HEK293T (cell line): ENCODE data around the gene NDRG2.
"Not testable (repeated sequence)": the region's sequence is repeated elsewhere in the genome, so short reads cannot be mapped to it uniquely, and the experiment has no call there.

Source experiments
- CTCF ChIA-PET: fragments of 350-600 bp; formaldehyde crosslinking; extraction: SDS; loops from one replicate; lab custom pipeline; 2021; ENCODE audit warnings: antibody characterized with exemption, inconsistent platforms; lab: Yijun Ruan, JAX
- POLR2A ChIA-PET: fragments of 350-600 bp; formaldehyde crosslinking; extraction: SDS; loops from one replicate; lab custom pipeline; 2020; ENCODE audit warnings: antibody characterized with exemption, inconsistent platforms; lab: Yijun Ruan, JAX
- DNase-seq: peaks from one replicate; pipeline ENCODE4 v3.0.0; 2012; ENCODE audit warnings: mixed read lengths; ENCODE audit errors: extremely low spot score
- ARNT ChIP-seq: fragments of 450-650 bp; IDR thresholded peaks from 2 replicates; pipeline ENCODE4 v1.6.1; 2017; ENCODE audit warnings: mild to moderate bottlenecking
- BHLHE40 ChIP-seq: fragments of 450-650 bp; IDR thresholded peaks from 2 replicates; pipeline ENCODE4 v1.6.1; 2016; ENCODE audit warnings: mild to moderate bottlenecking, moderate library complexity, borderline replicate concordance
- CTBP1 ChIP-seq: fragments of 450-650 bp; IDR thresholded peaks from 2 replicates; pipeline ENCODE4 v1.6.1; 2016; ENCODE audit warnings: borderline replicate concordance
- ELF4 ChIP-seq: fragments of 450-650 bp; IDR thresholded peaks from 2 replicates; pipeline ENCODE4 v1.6.1; 2017; ENCODE audit warnings: antibody characterized with exemption
- FOXA1 ChIP-seq: fragments of 450-650 bp; IDR thresholded peaks from 2 replicates; pipeline ENCODE4 v1.6.1; 2016; ENCODE audit warnings: mild to moderate bottlenecking
- FOXK2 ChIP-seq: fragments of 450-650 bp; IDR thresholded peaks from 2 replicates; pipeline ENCODE4 v1.6.1; 2016; ENCODE audit warnings: mild to moderate bottlenecking
- FOXM1 ChIP-seq: fragments of 450-650 bp; IDR thresholded peaks from 2 replicates; pipeline ENCODE4 v1.6.1; 2017; ENCODE audit warnings: mild to moderate bottlenecking, borderline replicate concordance
- HDGF ChIP-seq: fragments of 450-650 bp; IDR thresholded peaks from 2 replicates; pipeline ENCODE4 v1.6.1; 2017; ENCODE audit warnings: antibody characterized with exemption, borderline replicate concordance
- L3MBTL2 ChIP-seq: fragments of 450-650 bp; conservative IDR thresholded peaks from 2 replicates; pipeline ENCODE4 v1.6.1; 2016; ENCODE audit warnings: mild to moderate bottlenecking
- LEF1 ChIP-seq: fragments of 450-650 bp; IDR thresholded peaks from 2 replicates; pipeline ENCODE4 v1.6.1; 2017; ENCODE audit warnings: mild to moderate bottlenecking, borderline replicate concordance
- NFRKB ChIP-seq: fragments of 450-650 bp; IDR thresholded peaks from 2 replicates; pipeline ENCODE4 v1.6.1; 2016; ENCODE audit warnings: mild to moderate bottlenecking, moderate library complexity
- SP1 ChIP-seq: fragments of 450-650 bp; IDR thresholded peaks from 2 replicates; pipeline ENCODE4 v1.6.1; 2017
- SUZ12 ChIP-seq: fragments of 450-650 bp; IDR thresholded peaks from 2 replicates; pipeline ENCODE4 v1.6.1; 2016; ENCODE audit warnings: mild to moderate bottlenecking
- TARDBP ChIP-seq: fragments of 450-650 bp; IDR thresholded peaks from 2 replicates; pipeline ENCODE4 v1.6.1; 2016
- ZNF384 ChIP-seq: fragments of 450-650 bp; IDR thresholded peaks from 2 replicates; pipeline ENCODE4 v1.6.1; 2016
- TF ChIP-seq, protein P1 (sequence below): fragments of 450-650 bp; IDR thresholded peaks from 2 replicates; pipeline ENCODE4 v1.6.1; 2016

The NDRG2 gene

DNA sequence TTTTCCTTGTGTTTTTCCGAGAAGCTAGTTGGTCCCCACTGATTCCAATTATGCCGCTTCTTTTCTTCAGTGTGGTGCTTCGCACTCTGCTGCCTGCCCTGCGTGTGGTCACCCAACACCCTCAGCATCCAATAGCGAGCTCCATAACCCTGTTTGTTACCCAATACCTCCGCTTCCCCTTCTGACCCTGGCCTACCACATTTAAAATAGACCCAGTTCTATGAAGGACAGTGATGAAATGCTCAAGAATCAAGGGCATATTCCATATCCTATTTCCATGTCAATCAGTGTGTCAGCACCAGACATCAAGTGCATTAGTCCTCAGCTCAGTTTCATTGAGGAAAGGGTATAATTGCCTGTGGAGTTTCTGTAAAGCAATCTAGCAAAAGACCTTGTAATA lies 9.5 kb downstream of the NDRG2 start:
- no peak for TF ChIP-seq TARDBP
- no peak for TF ChIP-seq HDGF
- no peak for TF ChIP-seq ARNT
- TF ChIP-seq, protein P1, sequence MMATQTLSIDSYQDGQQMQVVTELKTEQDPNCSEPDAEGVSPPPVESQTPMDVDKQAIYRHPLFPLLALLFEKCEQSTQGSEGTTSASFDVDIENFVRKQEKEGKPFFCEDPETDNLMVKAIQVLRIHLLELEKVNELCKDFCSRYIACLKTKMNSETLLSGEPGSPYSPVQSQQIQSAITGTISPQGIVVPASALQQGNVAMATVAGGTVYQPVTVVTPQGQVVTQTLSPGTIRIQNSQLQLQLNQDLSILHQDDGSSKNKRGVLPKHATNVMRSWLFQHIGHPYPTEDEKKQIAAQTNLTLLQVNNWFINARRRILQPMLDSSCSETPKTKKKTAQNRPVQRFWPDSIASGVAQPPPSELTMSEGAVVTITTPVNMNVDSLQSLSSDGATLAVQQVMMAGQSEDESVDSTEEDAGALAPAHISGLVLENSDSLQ = no peak
- TF ChIP-seq CTBP1 = no peak
- TF ChIP-seq NFRKB = no peak
- TF ChIP-seq SUZ12 = no peak
- no peak for TF ChIP-seq FOXK2
- no peak for TF ChIP-seq LEF1
- TF ChIP-seq ELF4 = no peak
- TF ChIP-seq BHLHE40 = no peak
- TF ChIP-seq L3MBTL2 = no peak
- DNase-seq = no peak
- CTCF ChIA-PET = interaction anchor here (0.6 to 4.7 kb wide), 26 partner anchors 8 to 250 kb away, joined by 3 to 98 read pairs (median 13); partner anchors contain the start of genes NDRG2, RNASE13 and SLC39A2
- POLR2A ChIA-PET = interaction anchor here (1.1 to 2.1 kb wide), 9 partner anchors 9 to 89 kb away, joined by 4 to 18 read pairs (median 7); partner anchors contain the start of genes ARHGEF40 and NDRG2

DNA sequence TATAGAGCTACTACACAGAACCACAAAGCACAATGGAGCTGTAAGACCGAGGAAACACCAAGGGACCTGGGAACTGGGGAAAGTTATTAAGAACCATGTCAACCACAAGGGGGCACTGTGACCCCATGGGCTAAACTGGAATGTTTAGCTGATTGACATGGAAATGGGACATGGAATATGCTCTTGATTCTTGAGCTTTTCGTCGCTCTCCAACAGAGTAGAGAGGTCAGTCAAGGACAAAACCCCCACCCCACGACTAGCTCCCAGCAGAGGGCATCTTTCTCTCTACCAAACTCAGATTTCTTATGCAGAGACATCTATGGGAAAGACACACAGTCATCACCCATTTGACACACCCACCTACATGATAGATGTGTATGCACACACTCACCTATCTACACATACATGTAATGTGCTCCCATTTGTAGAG lies 10.1 kb downstream of the NDRG2 start:
- CTCF ChIA-PET = interaction anchor here (0.6 to 4.7 kb wide), 28 partner anchors 9 to 362 kb away, joined by 3 to 98 read pairs (median 12); partner anchors contain the start of genes NDRG2, RNASE13 and SLC39A2
- POLR2A ChIA-PET = interaction anchor here (0.9 to 2.1 kb wide), 12 partner anchors 9 to 90 kb away, joined by 3 to 18 read pairs (median 6); partner anchors contain the start of genes ARHGEF40, NDRG2 and RNASE7
- peak; percentile 79 for DNase-seq
- TF ChIP-seq, protein P1 = peak; percentile 96
- no peak for TF ChIP-seq BHLHE40

DNA sequence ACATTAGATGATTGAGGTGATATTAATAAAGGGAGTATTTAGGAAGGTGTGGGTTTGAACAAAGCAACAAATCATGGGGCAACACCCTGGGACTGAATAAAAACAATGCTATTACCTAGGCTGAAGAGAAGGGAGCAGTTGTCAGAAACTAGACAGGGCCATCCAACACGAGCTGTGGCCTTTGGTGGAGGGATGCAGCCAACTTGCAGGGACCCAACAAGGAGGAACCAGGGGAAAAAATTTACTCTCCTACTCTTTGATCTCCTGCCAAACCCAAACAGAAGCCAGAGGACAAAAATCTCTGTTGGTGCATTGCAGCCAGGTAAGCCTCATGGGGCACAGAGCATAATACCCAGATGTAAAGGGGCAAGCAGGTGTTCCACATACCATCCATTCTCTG lies 13.7 kb downstream of the NDRG2 start:
- POLR2A ChIA-PET = interaction anchor here (1.3 kb wide), 1 partner anchor 40 kb away, joined by 4 read pairs; no protein-coding TSS in a partner anchor
- CTCF ChIA-PET = interaction anchor here (0.8 to 2.1 kb wide), 5 partner anchors 12 to 95 kb away, joined by 3 to 12 read pairs (median 3); partner anchors contain the start of gene SLC39A2
- no peak for TF ChIP-seq SUZ12
- no peak for TF ChIP-seq NFRKB
- TF ChIP-seq ZNF384 = no peak
- TF ChIP-seq, protein P1 = no peak
- no peak for TF ChIP-seq BHLHE40
- TF ChIP-seq FOXM1 = no peak
- TF ChIP-seq ELF4 = no peak
- no peak for TF ChIP-seq SP1
- no peak for DNase-seq

DNA sequence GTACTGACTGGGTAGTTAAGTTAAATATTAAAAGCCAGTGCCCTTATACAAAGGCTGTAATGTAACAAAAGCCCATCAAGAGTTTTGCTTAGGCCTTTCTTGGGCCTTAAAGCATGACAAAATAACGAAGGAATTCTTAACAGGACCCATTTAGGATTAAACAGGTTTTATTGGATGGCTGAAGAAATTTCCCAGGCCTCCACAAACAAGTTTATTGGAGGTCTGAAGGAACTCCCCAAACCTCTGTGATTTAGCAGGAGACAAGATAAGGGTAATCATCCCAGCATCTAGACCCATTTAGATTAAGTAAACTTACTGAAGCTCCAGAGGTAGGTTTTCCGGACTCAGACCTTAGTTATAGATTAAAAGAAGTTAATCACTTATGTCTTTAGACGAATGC lies 15.1 kb downstream of the NDRG2 start:
- POLR2A ChIA-PET, DNase-seq: not testable (repeated sequence)
- CTCF ChIA-PET = interaction anchor here (1.6 kb wide), 1 partner anchor 30 kb away, joined by 4 read pairs; no protein-coding TSS in a partner anchor

DNA sequence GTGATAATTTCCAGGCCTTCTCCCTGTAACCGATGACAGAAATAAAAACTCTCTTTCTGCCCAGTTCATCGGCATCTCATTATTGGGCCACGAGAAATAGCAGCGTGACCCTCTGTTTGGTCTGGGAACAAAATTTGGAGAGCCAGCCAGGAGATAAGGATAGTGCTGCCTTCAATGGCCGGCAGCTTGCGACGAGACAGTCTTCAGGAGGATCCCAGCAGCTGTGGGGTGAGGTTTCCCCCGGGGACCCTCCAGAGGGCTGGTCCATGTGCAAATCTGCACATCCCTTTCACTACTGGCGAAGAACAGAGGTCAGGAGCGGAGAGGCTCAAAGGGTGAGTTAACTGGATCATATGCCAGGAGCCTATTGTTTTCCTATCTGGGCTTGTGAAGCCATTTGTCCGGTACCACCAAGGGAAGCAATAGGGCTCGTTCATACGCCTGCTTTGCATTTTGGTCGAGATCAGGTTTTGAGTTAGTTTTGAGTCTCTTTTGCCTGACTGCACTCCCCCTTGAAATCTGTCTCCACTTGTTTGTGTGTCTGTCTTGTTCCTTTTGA lies 21.0 kb downstream of the NDRG2 start:
- ChIA-PET POLR2A (no interaction called here), CTCF (interaction anchor here (1.1 to 2.9 kb wide), 5 partner anchors 11 to 137 kb away, joined by 3 to 18 read pairs (median 5); partner anchors contain the start of gene ARHGEF40)
- TF ChIP-seq FOXA1 (no peak), BHLHE40 (no peak), FOXM1 (no peak), ELF4 (no peak), FOXK2 (no peak), ZNF384 (no peak), ARNT (no peak), NFRKB (no peak), SUZ12 (no peak), HDGF (no peak), TARDBP (no peak), SP1 (no peak), LEF1 (no peak), CTBP1 (no peak), L3MBTL2 (no peak)
- TF ChIP-seq, protein P1 = no peak
- no peak for DNase-seq

DNA sequence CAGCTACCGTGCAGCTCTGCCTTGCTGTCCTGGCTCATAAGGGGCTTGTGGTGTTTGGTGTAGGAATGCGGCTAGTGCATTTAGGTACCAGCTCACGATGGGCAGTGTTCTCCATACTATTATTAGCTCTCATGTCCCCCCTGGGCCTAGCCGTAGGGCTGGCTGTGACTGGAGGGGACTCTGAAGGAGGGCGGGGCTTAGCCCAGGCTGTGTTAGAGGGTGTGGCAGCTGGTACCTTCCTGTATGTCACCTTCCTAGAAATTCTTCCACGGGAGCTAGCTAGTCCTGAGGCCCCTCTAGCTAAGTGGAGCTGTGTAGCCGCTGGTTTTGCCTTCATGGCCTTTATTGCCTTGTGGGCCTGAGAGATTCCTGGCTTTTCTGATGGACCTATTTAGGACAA lies 23.6 kb downstream of the NDRG2 start:
- DNase-seq = no peak
- ChIA-PET CTCF (interaction anchor here (1.3 kb wide), 1 partner anchor 14 kb away, joined by 6 read pairs; no protein-coding TSS in a partner anchor), POLR2A (no interaction called here)
- TF ChIP-seq SP1 (no peak), FOXM1 (no peak), LEF1 (no peak), FOXA1 (no peak), NFRKB (no peak), TARDBP (no peak), L3MBTL2 (no peak), BHLHE40 (no peak), FOXK2 (no peak), ARNT (no peak), CTBP1 (no peak), ELF4 (no peak), ZNF384 (no peak), SUZ12 (no peak), HDGF (no peak)
- TF ChIP-seq, protein P1 = no peak
